ENCODE measurements around the gene JAML. TPM values are rescaled to one million over a fixed set of nuclear protein-coding genes. Genes with fewer than 3 reads are reported as not detected.

The JAML gene
- total RNA-seq, 1 experiment from 2014 or later = not detected

DNA sequence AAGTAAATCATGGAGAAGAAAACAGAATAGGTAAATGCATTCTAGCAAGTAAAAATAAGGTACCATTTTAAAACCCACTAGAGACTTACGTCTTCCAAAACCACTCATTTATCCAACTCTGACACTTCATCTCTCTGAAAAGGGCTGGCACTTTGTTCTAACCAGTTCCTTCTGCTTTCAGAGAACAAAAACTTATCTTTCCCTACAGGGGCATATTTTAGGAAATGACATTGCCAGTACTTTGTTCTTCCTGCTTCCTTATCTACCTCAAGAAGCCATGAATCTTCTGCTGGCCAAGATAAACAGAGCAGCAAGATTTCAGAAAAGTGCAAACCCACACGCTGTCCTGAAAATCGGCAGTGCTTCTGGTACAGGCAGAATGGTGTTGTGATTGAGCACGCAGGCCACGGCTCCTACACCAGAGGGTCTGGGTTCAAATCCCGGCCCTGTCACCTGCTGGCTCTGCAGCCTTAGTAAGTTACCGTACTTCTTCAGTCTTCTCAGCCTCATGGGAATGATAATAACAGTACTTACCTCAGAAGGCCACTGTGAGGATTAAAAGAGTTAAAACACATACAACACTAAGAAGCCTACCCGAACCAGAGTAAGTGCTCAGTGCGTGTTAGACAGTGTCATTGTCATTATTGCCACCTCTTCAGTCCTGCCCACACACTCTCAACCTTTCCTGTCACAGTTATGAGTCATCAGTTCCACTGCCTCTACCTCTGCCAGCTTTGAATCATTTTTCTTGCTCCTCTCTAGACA is 16.4 kb upstream of the JAML start:
- Mint-ChIP-seq H3K27ac (ENCODE audit: low read depth, unreplicated experiment) (peak overlapping the region; percentile 70), H3K4me3 (ENCODE audit: unreplicated experiment) (peak overlapping the region; percentile 35), H3K9me3 (ENCODE audit: unreplicated experiment) (no peaks in the 10 kb centered on the region), H3K4me1 (ENCODE audit: insufficient read depth, unreplicated experiment) (peaks cover 25% of the 10 kb centered on the region), H3K27me3 (ENCODE audit: insufficient read depth, unreplicated experiment) (no peaks in the 10 kb centered on the region), H3K36me3 (ENCODE audit: insufficient read depth, unreplicated experiment) (peaks cover 19% of the 10 kb centered on the region)
- DNase-seq (ENCODE audit: unreplicated experiment) = peak; percentile 57
- intact Hi-C loops (cut with micrococcal nuclease) = no loop called here
- ChIA-PET CTCF (interaction anchor here (0.5 to 2.3 kb wide), 6 partner anchors 11 to 50 kb away, joined by 3 to 13 read pairs (median 4); partner anchors contain the start of gene MPZL3), POLR2A (interaction anchor here (0.7 to 4.9 kb wide), 7 partner anchors 11 to 51 kb away, joined by 3 to 39 read pairs (median 5); partner anchors contain the start of genes MPZL2 and MPZL3)
- no TSS peak for BruUV-seq (replicated peaks)
- TF ChIP-seq, protein P1, sequence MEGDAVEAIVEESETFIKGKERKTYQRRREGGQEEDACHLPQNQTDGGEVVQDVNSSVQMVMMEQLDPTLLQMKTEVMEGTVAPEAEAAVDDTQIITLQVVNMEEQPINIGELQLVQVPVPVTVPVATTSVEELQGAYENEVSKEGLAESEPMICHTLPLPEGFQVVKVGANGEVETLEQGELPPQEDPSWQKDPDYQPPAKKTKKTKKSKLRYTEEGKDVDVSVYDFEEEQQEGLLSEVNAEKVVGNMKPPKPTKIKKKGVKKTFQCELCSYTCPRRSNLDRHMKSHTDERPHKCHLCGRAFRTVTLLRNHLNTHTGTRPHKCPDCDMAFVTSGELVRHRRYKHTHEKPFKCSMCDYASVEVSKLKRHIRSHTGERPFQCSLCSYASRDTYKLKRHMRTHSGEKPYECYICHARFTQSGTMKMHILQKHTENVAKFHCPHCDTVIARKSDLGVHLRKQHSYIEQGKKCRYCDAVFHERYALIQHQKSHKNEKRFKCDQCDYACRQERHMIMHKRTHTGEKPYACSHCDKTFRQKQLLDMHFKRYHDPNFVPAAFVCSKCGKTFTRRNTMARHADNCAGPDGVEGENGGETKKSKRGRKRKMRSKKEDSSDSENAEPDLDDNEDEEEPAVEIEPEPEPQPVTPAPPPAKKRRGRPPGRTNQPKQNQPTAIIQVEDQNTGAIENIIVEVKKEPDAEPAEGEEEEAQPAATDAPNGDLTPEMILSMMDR (IDR thresholded peaks at IDR 0.05; ENCODE audit: unreplicated experiment) = no peak

DNA sequence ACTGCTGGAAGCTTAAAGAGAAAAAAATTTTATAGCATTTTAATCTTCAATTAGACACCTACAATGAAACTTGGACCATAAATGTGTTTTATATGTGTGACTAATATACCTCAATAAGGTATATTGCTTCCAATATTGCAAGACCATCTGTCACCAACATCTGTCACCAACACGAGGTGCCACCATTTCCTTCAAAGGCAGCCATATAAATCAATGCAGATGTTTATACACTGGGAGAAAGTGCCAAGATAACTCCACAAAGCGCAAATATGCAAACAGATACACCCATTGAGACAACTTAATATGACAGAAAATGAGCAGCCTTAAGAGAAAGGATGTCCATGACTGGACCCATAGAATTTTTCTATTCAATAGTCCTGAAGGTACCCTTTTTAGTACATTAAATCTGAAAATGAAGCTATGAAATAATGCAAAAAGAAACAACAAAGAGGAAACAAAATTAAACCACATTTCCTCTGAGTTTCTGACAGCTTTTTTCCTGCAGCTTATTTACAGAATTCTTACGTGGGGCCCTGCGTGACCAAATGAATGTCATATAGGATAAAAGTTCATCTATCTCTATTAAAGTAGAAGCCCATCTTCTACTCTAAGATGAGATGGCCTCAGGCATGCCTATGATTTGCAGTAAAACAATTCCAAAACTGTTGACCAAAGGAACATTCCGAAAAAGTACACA is 14.8 kb upstream of the JAML start:
- no TSS peak for BruUV-seq (replicated peaks)
- Mint-ChIP-seq H3K4me1 (ENCODE audit: insufficient read depth, unreplicated experiment) (peaks cover 25% of the 10 kb centered on the region), H3K27me3 (ENCODE audit: insufficient read depth, unreplicated experiment) (no peaks in the 10 kb centered on the region), H3K27ac (ENCODE audit: low read depth, unreplicated experiment) (no peak overlapping the region), H3K36me3 (ENCODE audit: insufficient read depth, unreplicated experiment) (peaks cover 19% of the 10 kb centered on the region), H3K4me3 (ENCODE audit: unreplicated experiment) (no peak overlapping the region), H3K9me3 (ENCODE audit: unreplicated experiment) (no peaks in the 10 kb centered on the region)
- ChIA-PET POLR2A (interaction anchor here (2.2 to 4.9 kb wide), 2 partner anchors 13 to 24 kb away, joined by 15 to 39 read pairs; partner anchors contain the start of genes MPZL2 and MPZL3), CTCF (interaction anchor here (0.7 to 2.2 kb wide), 3 partner anchors 37 to 68 kb away, joined by 3 to 12 read pairs (median 7); no protein-coding TSS in a partner anchor)
- TF ChIP-seq, protein P1 (IDR thresholded peaks at IDR 0.05; ENCODE audit: unreplicated experiment) = no peak
- intact Hi-C loops (cut with micrococcal nuclease) = no loop called here
- DNase-seq (ENCODE audit: unreplicated experiment) = no peak

DNA sequence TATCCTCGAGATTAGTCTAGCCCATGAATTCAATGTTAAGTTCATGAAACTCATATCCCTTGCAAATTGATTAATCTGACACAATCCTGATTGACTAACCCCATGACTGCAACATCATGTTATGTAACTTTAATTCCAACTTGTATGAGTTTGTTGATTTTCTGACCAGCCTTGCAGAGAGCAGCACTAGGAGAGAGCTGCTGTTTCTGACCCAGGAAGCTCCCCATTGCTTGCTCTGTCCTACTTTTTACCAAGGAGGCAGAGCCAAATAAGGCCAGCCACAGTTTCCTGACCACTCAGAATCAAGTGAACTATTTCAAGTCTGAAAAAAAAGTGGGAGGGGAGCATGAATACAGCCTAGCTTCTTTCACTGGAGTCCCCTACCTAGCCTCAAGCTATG is 14.1 kb upstream of the JAML start:
- ChIA-PET POLR2A (interaction anchor here (2.2 to 4.9 kb wide), 2 partner anchors 13 to 25 kb away, joined by 15 to 39 read pairs; partner anchors contain the start of genes MPZL2 and MPZL3), CTCF (interaction anchor here (1.8 to 2.2 kb wide), 2 partner anchors 40 to 68 kb away, joined by 7 to 12 read pairs; no protein-coding TSS in a partner anchor)
- H3K36me3 Mint-ChIP-seq (ENCODE audit: insufficient read depth, unreplicated experiment) = peaks cover 25% of the 10 kb centered on the region
- TF ChIP-seq, protein P1 (IDR thresholded peaks at IDR 0.05; ENCODE audit: unreplicated experiment) = no peak
- no peaks in the 10 kb centered on the region for H3K9me3 Mint-ChIP-seq (ENCODE audit: unreplicated experiment)
- no peaks in the 10 kb centered on the region for H3K27me3 Mint-ChIP-seq (ENCODE audit: insufficient read depth, unreplicated experiment)
- H3K4me1 Mint-ChIP-seq (ENCODE audit: insufficient read depth, unreplicated experiment) = peaks cover 25% of the 10 kb centered on the region
- BruUV-seq (replicated peaks) = no TSS peak
- intact Hi-C loops (cut with micrococcal nuclease) = no loop called here
- no peak overlapping the region for H3K4me3 Mint-ChIP-seq (ENCODE audit: unreplicated experiment)
- DNase-seq (ENCODE audit: unreplicated experiment) = no peak
- H3K27ac Mint-ChIP-seq (ENCODE audit: low read depth, unreplicated experiment) = no peak overlapping the region

DNA sequence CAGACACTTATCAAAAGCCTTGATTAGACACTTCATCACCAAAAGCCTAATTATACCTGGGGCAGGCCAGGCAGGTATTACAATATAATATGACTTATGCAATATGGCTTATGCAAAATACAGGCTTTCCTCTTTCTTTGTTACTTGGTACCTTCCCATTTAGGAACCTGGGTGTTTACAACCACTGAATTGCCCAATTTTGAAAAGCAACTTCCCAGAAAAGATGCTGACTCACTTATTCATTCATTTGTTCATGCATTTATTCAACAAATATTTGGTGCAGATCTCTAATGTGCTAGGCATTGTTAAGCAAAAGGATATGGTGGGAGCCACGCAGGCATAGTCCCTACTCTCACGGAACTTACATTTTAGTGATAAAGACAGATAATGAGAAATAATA is 13.6 kb upstream of the JAML start:
- POLR2A ChIA-PET = interaction anchor here (4.9 kb wide), 1 partner anchor 26 kb away, joined by 39 read pairs; the partner anchor contains the start of gene MPZL2
- Mint-ChIP-seq H3K27me3 (ENCODE audit: insufficient read depth, unreplicated experiment) (no peaks in the 10 kb centered on the region), H3K4me1 (ENCODE audit: insufficient read depth, unreplicated experiment) (peaks cover 25% of the 10 kb centered on the region), H3K36me3 (ENCODE audit: insufficient read depth, unreplicated experiment) (peaks cover 27% of the 10 kb centered on the region), H3K4me3 (ENCODE audit: unreplicated experiment) (no peak overlapping the region), H3K27ac (ENCODE audit: low read depth, unreplicated experiment) (no peak overlapping the region), H3K9me3 (ENCODE audit: unreplicated experiment) (no peaks in the 10 kb centered on the region)
- intact Hi-C loops (cut with micrococcal nuclease) = no loop called here
- TF ChIP-seq, protein P1 (IDR thresholded peaks at IDR 0.05; ENCODE audit: unreplicated experiment) = no peak
- peak; percentile 46 for DNase-seq (ENCODE audit: unreplicated experiment)
- CTCF ChIA-PET = interaction anchor here (1.8 kb wide), 1 partner anchor 67 kb away, joined by 7 read pairs; no protein-coding TSS in a partner anchor
- BruUV-seq (replicated peaks) = no TSS peak
